Natural killer cell (primary cell): Measurements from ENCODE around the gene DIAPH2. TPM values are rescaled to one million over a fixed set of nuclear protein-coding genes. Genes with fewer than 3 reads are reported as not detected.

ENCODE experiments used
- ATAC-seq, 3 donors: fragments of 150-1000 bp in 2 of 3; fragments of 200-7000 bp in 1 of 3; cut with Tn5 transposase; 1 replicate in 1 of 3; 2 replicates in 2 of 3; pipeline ENCODE4 v1.10.0; 2021; ENCODE audit warnings: mild to moderate bottlenecking in 2 of 3, moderate library complexity in 2 of 3
- DNase-seq, 2 donors: peaks; one replicate each; pipeline versions ENCODE4 v3.0.0 to v3.0.0-alpha.2; 2013 to 2021; ENCODE audit warnings: mixed read lengths in 1 of 2
- H3K27ac ChIP-seq: one replicate; pipeline ENCODE4 v1.5.1; 2013; ENCODE audit warnings: mild to moderate bottlenecking, low read length
- H3K27me3 ChIP-seq: one replicate; pipeline ENCODE4 v1.6.1; 2013; ENCODE audit warnings: low read length; ENCODE audit not compliant: control insufficient read depth, insufficient read depth
- H3K36me3 ChIP-seq: one replicate; pipeline ENCODE4 v1.6.1; 2013; ENCODE audit warnings: low read length; ENCODE audit not compliant: control insufficient read depth, insufficient read depth
- H3K4me1 ChIP-seq: one replicate; pipeline ENCODE4 v1.6.1; 2013; ENCODE audit warnings: low read length; ENCODE audit not compliant: control insufficient read depth, insufficient read depth
- H3K4me3 ChIP-seq: one replicate; pipeline ENCODE4 v1.5.1; 2013; ENCODE audit warnings: low read length
- H3K9me3 ChIP-seq: one replicate; pipeline ENCODE4 v1.6.1; 2013; ENCODE audit warnings: low read length; ENCODE audit not compliant: control insufficient read depth, insufficient read depth
- H3K27ac Mint-ChIP-seq, 2 donors: one replicate each; pipeline ENCODE4 v1.8.0; 2022; ENCODE audit warnings: mild to moderate bottlenecking in 2 of 2, mixed read lengths in 2 of 2, moderate library complexity in 1 of 2
- H3K27me3 Mint-ChIP-seq, 2 donors: one replicate each; pipeline ENCODE4 v1.8.0; 2022; ENCODE audit warnings: low read depth in 2 of 2, mixed read lengths in 2 of 2
- H3K36me3 Mint-ChIP-seq: one replicate; pipeline ENCODE4 v1.8.0; 2022; ENCODE audit warnings: mixed read lengths
- H3K4me1 Mint-ChIP-seq, 2 donors: one replicate each; pipeline ENCODE4 v1.8.0; 2022; ENCODE audit warnings: mixed read lengths in 2 of 2
- H3K4me3 Mint-ChIP-seq: one replicate; pipeline ENCODE4 v1.8.0; 2022; ENCODE audit warnings: mild to moderate bottlenecking, moderate library complexity, mixed read lengths
- H3K9me3 Mint-ChIP-seq, 2 donors: one replicate each; pipeline ENCODE4 v1.8.0; 2022; ENCODE audit warnings: mixed read lengths in 2 of 2
- CTCF ChIP-seq: fragments of 200-600 bp; IDR thresholded peaks from one replicate; pipeline ENCODE4 v1.8.0; 2022; ENCODE audit warnings: antibody characterized with exemption
- WGBS: methylation state at CpG from one replicate; pipeline ENCODE4 v1.1.7; 2013; ENCODE audit warnings: missing lambda C conversion rate; ENCODE audit not compliant: insufficient coverage; 5-methylcytosine and 5-hydroxymethylcytosine counted together
- intact Hi-C: fragments of 100-400 bp; cut with micrococcal nuclease; formaldehyde crosslinking; loops from one replicate; pipeline ENCODE4 v1.14.2; 2022
- total RNA-seq, 4 donors: library from RNA; stranded (reverse); fragments of 120-200 nt in 1 of 4; gene quantifications; one replicate each; pipeline versions ENCODE4 v1.2.3 to v1.2.4, GENCODE V29; 2013 to 2022

The DIAPH2 gene
- total RNA-seq, 3 donors from 2014 or later (not counting 1 experiment from before 2014, with no cell fraction given), result 17.0 to 18.2 (median 17.0) TPM

- no peak overlapping the region for H3K27ac Mint-ChIP-seq
- Histone ChIP-seq H3K4me1 (no peaks in the 10 kb centered on the region), H3K27ac (no peak overlapping the region), H3K9me3 (no peaks in the 10 kb centered on the region), H3K27me3 (no peaks in the 10 kb centered on the region), H3K36me3 (no peaks in the 10 kb centered on the region), H3K4me3 (no peak overlapping the region)
- no peaks in the 10 kb centered on the region for H3K36me3 Mint-ChIP-seq
- WGBS, result no CpG with 5 or more reads among the region's 3 CpGs
- DNase-seq, result no peak
- H3K4me3 Mint-ChIP-seq, result no peak overlapping the region
- peaks cover 26 to 42% of the 10 kb centered on the region in 2 donors for H3K4me1 Mint-ChIP-seq
- no peak for ATAC-seq
- no peaks in the 10 kb centered on the region for H3K27me3 Mint-ChIP-seq
- no peaks in the 10 kb centered on the region for H3K9me3 Mint-ChIP-seq
- intact Hi-C loops, result no loop called here
- TF ChIP-seq CTCF, result no peak
These were observed 30.8 kb downstream of the DIAPH2 start for GRCh38 chrX:96715481-96715880.

DNA sequence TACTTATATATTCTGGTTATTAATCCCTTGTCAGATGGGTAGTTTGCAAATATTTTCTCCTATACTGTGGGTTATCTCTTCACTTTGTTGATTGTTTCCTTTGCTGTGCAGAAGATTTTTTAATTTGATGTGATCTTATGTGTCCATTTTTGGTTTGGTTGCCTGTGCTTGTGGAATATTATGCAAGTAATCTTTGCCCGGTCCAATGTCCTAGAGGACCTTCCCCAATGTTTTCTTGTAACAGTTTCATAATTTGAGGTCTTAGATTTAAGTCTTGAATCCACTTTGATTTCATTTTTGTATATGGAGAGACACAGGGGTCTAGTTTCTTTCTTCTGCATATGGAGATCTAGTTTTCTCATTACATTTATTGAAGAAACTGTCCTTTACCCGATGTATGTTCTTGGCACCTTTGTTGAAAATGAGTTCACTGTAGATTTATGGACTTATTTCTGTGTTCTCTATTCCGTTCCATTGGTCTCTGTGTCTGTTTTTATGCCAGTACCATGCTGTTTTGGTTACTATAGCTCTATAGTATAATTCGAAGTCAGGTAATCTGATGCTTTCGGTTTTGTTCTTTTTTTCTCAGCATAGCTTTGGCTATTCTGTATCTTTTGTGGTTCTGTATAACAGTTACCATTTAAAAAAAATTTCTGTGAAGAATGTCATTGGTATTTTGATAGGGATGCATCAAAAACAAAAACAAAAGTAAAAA is 34.7 kb downstream of the DIAPH2 start:
- no peaks in the 10 kb centered on the region for H3K27me3 ChIP-seq
- no peaks in the 10 kb centered on the region for H3K9me3 ChIP-seq
- no peak overlapping the region for H3K4me3 ChIP-seq
- Mint-ChIP-seq H3K27ac (no peak overlapping the region), H3K4me1 (peaks cover 10 to 15% of the 10 kb centered on the region in 2 donors), H3K4me3 (no peak overlapping the region), H3K27me3 (no peaks in the 10 kb centered on the region), H3K36me3 (no peaks in the 10 kb centered on the region), H3K9me3 (no peaks in the 10 kb centered on the region)
- H3K27ac ChIP-seq, result no peak overlapping the region
- no peak for TF ChIP-seq CTCF
- H3K4me1 ChIP-seq, result no peaks in the 10 kb centered on the region
- no peak for ATAC-seq
- 98% methylated on average over 4 of the region's 5 CpGs for WGBS
- no peak for DNase-seq
- intact Hi-C loops, result no loop called here
- H3K36me3 ChIP-seq, result no peaks in the 10 kb centered on the region

DNA sequence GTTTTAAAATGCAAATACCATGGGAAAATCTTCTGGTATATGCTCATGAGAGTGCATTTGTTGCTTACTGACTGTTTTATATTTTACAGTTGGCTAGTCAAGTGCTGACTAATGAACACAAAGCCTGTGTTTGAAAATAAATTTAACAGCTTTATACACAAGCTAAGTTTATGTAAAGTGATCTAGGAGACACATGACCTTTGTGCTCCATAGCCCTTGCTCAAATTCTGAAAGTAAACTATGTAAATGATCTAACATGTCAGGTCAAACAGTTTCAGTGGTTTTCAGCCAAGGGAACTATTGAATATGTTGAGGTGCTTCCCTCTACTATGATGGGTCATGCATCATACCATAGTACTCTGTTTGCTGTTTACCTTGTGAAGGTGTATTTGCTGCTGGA is 36.7 kb downstream of the DIAPH2 start:
- ATAC-seq (no peak), DNase-seq (no peak)
- no peak overlapping the region for H3K4me3 Mint-ChIP-seq
- H3K27me3 Mint-ChIP-seq, result no peaks in the 10 kb centered on the region
- no peaks in the 10 kb centered on the region for H3K27me3 ChIP-seq
- H3K4me1 ChIP-seq, result no peaks in the 10 kb centered on the region
- H3K36me3 Mint-ChIP-seq, result no peaks in the 10 kb centered on the region
- H3K27ac Mint-ChIP-seq, result no peak overlapping the region
- intact Hi-C loops, result no loop called here
- H3K36me3 ChIP-seq, result no peaks in the 10 kb centered on the region
- H3K9me3 ChIP-seq, result no peaks in the 10 kb centered on the region
- no peaks in the 10 kb centered on the region for H3K9me3 Mint-ChIP-seq
- TF ChIP-seq CTCF, result no peak
- H3K27ac ChIP-seq, result no peak overlapping the region
- peaks cover 0 to 13% of the 10 kb centered on the region in 2 donors for H3K4me1 Mint-ChIP-seq
- no peak overlapping the region for H3K4me3 ChIP-seq

DNA sequence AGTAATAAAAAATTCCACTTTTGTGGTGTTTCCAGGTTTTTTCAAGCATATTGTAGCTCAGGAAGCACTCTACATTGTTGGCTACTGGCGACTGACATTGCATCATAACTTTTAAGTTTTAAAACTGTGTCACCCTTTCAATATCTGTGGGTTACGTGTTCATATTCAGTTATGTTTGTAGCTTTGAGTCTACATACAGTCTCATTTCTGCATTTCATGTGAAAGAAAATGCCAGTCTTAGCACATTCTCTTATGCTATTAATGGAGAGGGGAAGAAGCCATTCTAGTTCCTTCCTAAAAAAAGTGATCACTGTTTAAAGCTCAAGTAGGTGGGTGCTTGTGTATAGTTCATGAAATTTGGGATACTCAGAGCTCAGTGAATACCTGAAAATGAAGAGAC is 38.1 kb downstream of the DIAPH2 start:
- Mint-ChIP-seq H3K4me3 (no peak overlapping the region), H3K27me3 (no peaks in the 10 kb centered on the region), H3K27ac (no peak overlapping the region), H3K4me1 (peaks cover 0 to 13% of the 10 kb centered on the region in 2 donors), H3K9me3 (no peaks in the 10 kb centered on the region), H3K36me3 (no peaks in the 10 kb centered on the region)
- no peak overlapping the region for H3K27ac ChIP-seq
- no peaks in the 10 kb centered on the region for H3K9me3 ChIP-seq
- no peaks in the 10 kb centered on the region for H3K36me3 ChIP-seq
- no peaks in the 10 kb centered on the region for H3K4me1 ChIP-seq
- H3K27me3 ChIP-seq, result no peaks in the 10 kb centered on the region
- no peak for TF ChIP-seq CTCF
- no peak overlapping the region for H3K4me3 ChIP-seq
- intact Hi-C loops, result no loop called here
- DNase-seq, result no peak
- no CpG with 5 or more reads among the region's 2 CpGs for WGBS
- ATAC-seq, result no peak
